K562 (cell line): ENCODE data around the gene RERE. TPM values are rescaled to one million over a fixed set of nuclear protein-coding genes. Genes with fewer than 3 reads are reported as not detected.

ENCODE experiments used
- ATAC-seq: fragments of 200-7000 bp; cut with Tn5 transposase; 3 replicates; pipeline ENCODE4 v1.9.1; 2020; ENCODE audit warnings: moderate library complexity
- BruUV-seq: library from RNA; stranded (reverse); fragments of 400-500 nt; replicated peaks from 2 replicates; lab custom pipeline; 2021; lab: Mats Ljungman, UMichigan
- CTCF ChIA-PET: fragments of 300-600 bp; formaldehyde crosslinking; extraction: SDS; loops from one replicate; lab custom pipeline; 2021; ENCODE audit warnings: low intra/inter-chr PET ratio; lab: Yijun Ruan, JAX
- POLR2A ChIA-PET: fragments of 300-600, 350-650 bp; sonication (Branson Sonifier 250); formaldehyde crosslinking; extraction: SDS; loops from one replicate; lab custom pipeline; 2021; ENCODE audit warnings: antibody characterized with exemption, inconsistent platforms; lab: Yijun Ruan, JAX
- DNase-seq, 4 experiments: peaks; one replicate each; pipeline versions ENCODE4 v3.0.0 to v3.0.0-alpha.2; 2011 to 2018; ENCODE audit warnings: low spot score in 3 of 4, mixed read lengths in 3 of 4; ENCODE audit errors: extremely low read depth in 1 of 4
- FAIRE-seq: peaks from 2 replicates; lab custom pipeline; 2011; peaks lifted over from hg19 to GRCh38; lab: Jason Lieb, UNC
- H2AFZ ChIP-seq: 2 replicates; pipeline ENCODE4 v1.6.0; 2011; ENCODE audit warnings: low read depth, low read length, control low read depth, inconsistent platforms
- H3K27ac ChIP-seq: fragments of 200-600 bp; 3 replicates; pipeline ENCODE4 v1.8.0; 2011; ENCODE audit warnings: low read depth, mild to moderate bottlenecking, control low read depth, inconsistent platforms, low read length, moderate library complexity, mixed read lengths; ENCODE audit errors: extremely low read depth
- H3K27me3 ChIP-seq, 2 experiments: fragments of 300-600 bp in 1 of 2; 2 replicates in 1 of 2; 3 replicates in 1 of 2; pipeline versions ENCODE4 v1.6.0 to v1.8.0; 2011; ENCODE audit warnings: inconsistent platforms in 2 of 2, low read length in 2 of 2, mild to moderate bottlenecking in 1 of 2, mixed read lengths in 1 of 2, moderate library complexity in 1 of 2; ENCODE audit not compliant: control insufficient read depth in 2 of 2, insufficient read depth in 2 of 2
- H3K36me3 ChIP-seq: fragments of 300-600 bp; 3 replicates; pipeline ENCODE4 v1.8.0; 2011; ENCODE audit warnings: mild to moderate bottlenecking, low read length, inconsistent platforms; ENCODE audit not compliant: control insufficient read depth, insufficient read depth
- H3K4me1 ChIP-seq, 2 experiments: fragments of 200-600 bp in 1 of 2; replicated peaks in 1 of 2; 2 replicates in 1 of 2; 3 replicates in 1 of 2; pipeline versions ENCODE4 v1.5.1 to v1.8.0; 2011; ENCODE audit warnings: inconsistent platforms in 2 of 2, low read length in 2 of 2, mild to moderate bottlenecking in 1 of 2, mixed read lengths in 1 of 2, moderate library complexity in 1 of 2; ENCODE audit not compliant: control insufficient read depth in 2 of 2, insufficient read depth in 2 of 2
- H3K4me2 ChIP-seq: 2 replicates; pipeline ENCODE4 v1.6.1; 2011; ENCODE audit warnings: low read length, control low read depth, inconsistent platforms, mixed read lengths; ENCODE audit not compliant: insufficient read depth
- H3K4me3 ChIP-seq: fragments of 200-600 bp; sonication (generic), shearing (Covaris generic); 2 replicates; pipeline ENCODE4 v1.5.1; 2016; ENCODE audit warnings: control low read depth, inconsistent platforms
- H3K79me2 ChIP-seq: fragments of 200-600 bp; 3 replicates; pipeline ENCODE4 v1.8.0; 2011; ENCODE audit warnings: low read length, inconsistent platforms; ENCODE audit not compliant: control insufficient read depth, insufficient read depth
- H3K9ac ChIP-seq, 2 experiments: 2 replicates each; pipeline versions ENCODE4 v1.6.0 to v1.6.1; 2011; ENCODE audit warnings: low read depth in 2 of 2, low read length in 2 of 2, control low read depth in 1 of 2, inconsistent platforms in 1 of 2, mild to moderate bottlenecking in 1 of 2, mixed read lengths in 1 of 2; ENCODE audit not compliant: insufficient read depth in 1 of 2
- H3K9me1 ChIP-seq: one replicate; pipeline ENCODE4 v1.6.0; 2011; ENCODE audit warnings: inconsistent platforms, mild to moderate bottlenecking, low read length, moderate library complexity; ENCODE audit not compliant: control insufficient read depth, insufficient read depth
- H3K9me3 ChIP-seq: replicated peaks from 2 replicates; pipeline ENCODE4 v1.5.1; 2011; ENCODE audit warnings: low read depth, low read length, inconsistent platforms; ENCODE audit not compliant: control insufficient read depth, insufficient read depth
- H4K20me1 ChIP-seq: replicated peaks from 2 replicates; pipeline ENCODE4 v1.6.1; 2011; ENCODE audit warnings: low read length, inconsistent platforms, mixed read lengths; ENCODE audit not compliant: control insufficient read depth, insufficient read depth
- NFRKB ChIP-seq: fragments of 450-650 bp; IDR thresholded peaks from 2 replicates; pipeline ENCODE4 v1.6.1; 2016; ENCODE audit warnings: low read depth
- POLR2G ChIP-seq: fragments of 200-400 bp; formaldehyde crosslinking; IDR thresholded peaks from 2 replicates; pipeline ENCODE4 v1.6.1; 2017; ENCODE audit warnings: low read depth, mild to moderate bottlenecking, antibody characterized with exemption, low read length, moderate library complexity
- RBM22 ChIP-seq: fragments of 200-400 bp; formaldehyde crosslinking; IDR thresholded peaks from 2 replicates; pipeline ENCODE4 v1.6.1; 2018; ENCODE audit warnings: low read length, low read depth; ENCODE audit not compliant: poor library complexity, severe bottlenecking
- RNF2 ChIP-seq: sonication (generic); IDR thresholded peaks from 2 replicates; pipeline ENCODE4 v1.6.1; 2016
- XRCC5 ChIP-seq: fragments of 200-400 bp; formaldehyde crosslinking; IDR thresholded peaks from 2 replicates; pipeline ENCODE4 v1.6.1; 2017; ENCODE audit warnings: low read depth, mild to moderate bottlenecking, low read length
- WGBS: fragments of 100-300 bp; shearing (Covaris generic); methylation state at CpG from one replicate; pipeline ENCODE4 v1.1.6; 2016; ENCODE audit warnings: low coverage, mixed read lengths; ENCODE audit not compliant: insufficient coverage; ENCODE audit errors: missing lambda C conversion rate; 5-methylcytosine and 5-hydroxymethylcytosine counted together
- in situ Hi-C: fragments of 300-500 bp; cut with MboI; formaldehyde crosslinking; loops from 4 replicates; pipeline ENCODE4 v1.15.0; 2018; ENCODE audit warnings: inconsistent platforms, mixed read lengths
- intact Hi-C: fragments of 100-400 bp; cut with micrococcal nuclease; formaldehyde crosslinking; loops from 2 replicates; pipeline ENCODE4 v1.14.2; 2022
- polyA plus RNA-seq, 8 experiments: library from polyadenylated mRNA; depleted of rRNA in 4 of 8; stranded (reverse) in 5 of 8; unstranded in 3 of 8; fragments of >200 nt; fragmentation: Nextera tagmentation in 2 of 8; fragmentation: Illumina TruSeq in 1 of 8; extraction: Ambion mirVana in 2 of 8; extraction: Trizol in 1 of 8; gene quantifications; 2 replicates each; pipeline versions ENCODE4 v1.2.1 to v1.2.3, GENCODE V29; 2011 to 2014; ENCODE audit warnings: inconsistent platforms in 1 of 8, missing spikeins in 1 of 8
- total RNA-seq, 7 experiments: library from RNA; depleted of rRNA in 6 of 7; stranded (reverse); fragments of >200 nt in 6 of 7; fragmentation: Illumina TruSeq in 2 of 7; extraction: Trizol in 2 of 7; gene quantifications; 2 replicates each; pipeline versions ENCODE4 v1.2.1 to v1.2.3, GENCODE V29; 2011 to 2021; ENCODE audit warnings: low replicate concordance in 1 of 7

The RERE gene
- total and polyA plus RNA-seq, 9 of the 15 experiments (the other 6 are each of a cell fraction or from before 2014, with no cell fraction given): 3.0 to 51.5 (median 13.4) TPM

DNA sequence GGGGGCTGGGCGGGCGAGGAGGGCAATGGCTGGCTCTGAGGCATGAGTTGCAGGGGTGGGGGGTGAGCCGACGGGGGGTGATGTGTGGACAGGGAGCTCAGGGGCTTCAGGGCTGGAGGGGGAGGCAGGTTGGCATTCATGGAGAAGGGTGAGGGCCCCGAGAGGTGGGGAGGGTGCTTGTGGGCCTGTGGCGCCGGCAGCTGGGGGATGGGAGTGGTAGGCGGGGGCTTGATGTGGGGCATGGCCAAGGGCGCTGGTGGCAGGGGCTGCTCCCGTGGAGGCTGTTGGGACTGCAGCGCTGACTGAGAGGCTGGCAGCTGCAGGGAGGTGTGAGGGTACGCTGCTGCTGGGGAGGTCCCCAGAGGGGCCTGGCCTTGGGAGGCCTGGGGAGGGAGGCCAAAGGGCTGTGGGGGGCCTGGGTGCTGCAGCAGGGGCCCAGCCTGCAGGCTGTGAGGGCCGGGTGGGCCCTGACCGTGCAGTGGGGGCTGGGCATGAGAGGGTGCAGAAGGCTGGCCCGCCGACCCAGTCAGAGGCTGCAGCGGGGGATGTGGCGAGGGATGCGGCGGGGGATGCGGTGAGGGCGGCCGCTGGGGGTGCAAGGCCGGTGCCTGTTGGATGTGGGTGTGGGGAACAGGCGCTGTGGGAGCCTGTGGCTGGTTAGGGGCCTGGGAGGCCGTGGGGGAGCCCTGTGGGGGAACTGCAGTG lies 456.8 kb downstream of the RERE start:
- Histone ChIP-seq H2AFZ (no peak overlapping the region), H3K27me3 (no peaks in the 10 kb centered on the region; a peak in 1 of 5 replicates), H3K9ac (no peak overlapping the region; a peak in 1 of 4 replicates), H4K20me1 (no peaks in the 10 kb centered on the region), H3K36me3 (peaks cover 76% of the 10 kb centered on the region; the same call in 2 of the 3 replicates), H3K27ac (no peak overlapping the region), H3K4me1 (peaks cover 0 to 26% of the 10 kb centered on the region in 2 experiments; a peak in 1 of 5 replicates), H3K9me3 (no peaks in the 10 kb centered on the region), H3K4me2 (no peak overlapping the region), H3K79me2 (no peaks in the 10 kb centered on the region), H3K4me3 (no peak overlapping the region), H3K9me1 (no peaks in the 10 kb centered on the region)
- FAIRE-seq: no peak
- ChIA-PET POLR2A (interaction anchor here (0.6 kb wide), 1 partner anchor 399 kb away, joined by 4 read pairs; no protein-coding TSS in a partner anchor), CTCF (no interaction called here)
- intact Hi-C loops: no loop called here
- no peak for DNase-seq
- ATAC-seq: no peak
- TF ChIP-seq RNF2 (no peak), RBM22 (peak; percentile 93)
- in situ Hi-C loops: no loop called here
- whole genome bisulfite sequencing: 95% methylated on average over 15 of the region's 26 CpGs
- no TSS peak for BruUV-seq

DNA sequence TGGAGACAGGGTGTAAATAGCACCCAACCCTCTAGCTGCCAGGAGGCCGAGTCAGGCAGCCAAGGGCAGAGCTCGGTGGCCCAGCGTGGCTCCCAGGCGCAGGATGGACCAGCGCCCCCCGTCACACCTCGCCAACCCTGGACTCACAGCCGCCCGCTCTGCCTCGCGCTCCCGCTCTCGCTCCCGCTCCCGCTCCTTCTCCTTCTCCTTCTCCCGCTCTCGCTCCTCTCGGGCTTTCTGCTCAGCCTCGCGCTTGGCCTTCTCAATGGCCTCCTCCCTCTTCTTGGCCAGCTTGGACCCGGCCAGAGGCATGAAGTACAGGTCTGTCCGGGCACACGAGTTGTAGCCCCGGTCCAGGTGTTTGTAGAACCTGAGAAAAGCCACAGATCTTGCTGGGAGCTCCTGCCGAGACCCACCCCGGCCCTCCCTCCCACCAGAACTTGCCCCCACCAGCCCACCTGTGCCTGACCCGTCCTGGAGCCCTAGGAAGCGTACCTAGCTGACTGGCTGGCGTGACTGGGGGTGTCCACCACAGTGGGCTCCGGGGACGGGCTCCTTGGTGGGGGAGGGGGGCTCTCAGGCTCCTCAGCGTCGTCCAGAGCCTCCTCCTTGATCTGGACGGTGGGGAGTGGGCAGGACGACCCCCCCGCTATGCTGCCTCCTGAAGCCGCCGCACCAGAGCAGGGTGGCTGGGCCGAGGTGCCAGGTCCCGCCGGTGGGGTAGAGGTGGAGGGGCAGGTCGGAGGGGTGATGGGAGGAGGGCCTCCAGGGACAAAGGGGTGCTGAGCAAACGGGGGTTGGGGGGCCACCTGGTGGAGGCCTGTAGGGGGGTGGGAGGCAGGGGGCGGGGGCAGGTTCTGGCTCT lies 457.6 kb downstream of the RERE start:
- no peak overlapping the region for H3K4me2 ChIP-seq
- no peaks in the 10 kb centered on the region; a peak in 1 of 5 replicates for H3K27me3 ChIP-seq
- ATAC-seq: no peak
- H3K4me1 ChIP-seq: peaks cover 0 to 21% of the 10 kb centered on the region in 2 experiments; a peak in 1 of 5 replicates
- CTCF ChIA-PET: no interaction called here
- in situ Hi-C loops: no loop called here
- H4K20me1 ChIP-seq: no peaks in the 10 kb centered on the region
- FAIRE-seq: no peak
- BruUV-seq: no TSS peak
- H3K4me3 ChIP-seq: no peak overlapping the region
- peak overlapping the region in 1 of 2 experiments; percentile 52; a peak in 2 of 4 replicates for H3K9ac ChIP-seq
- no peak overlapping the region for H3K27ac ChIP-seq
- no peaks in the 10 kb centered on the region for H3K9me3 ChIP-seq
- H3K79me2 ChIP-seq: no peaks in the 10 kb centered on the region
- 0 out of 2 replicates have a peak, but pooled peaks have one; percentile 38 for TF ChIP-seq POLR2G
- TF ChIP-seq XRCC5: no peak
- peak; percentile 87 for TF ChIP-seq RBM22
- TF ChIP-seq NFRKB: no peak
- H3K9me1 ChIP-seq: no peaks in the 10 kb centered on the region
- peaks cover 80% of the 10 kb centered on the region; the same call in 2 of the 3 replicates for H3K36me3 ChIP-seq
- WGBS: 97% methylated on average over 29 of the region's 44 CpGs
- no peak for DNase-seq
- intact Hi-C loops: no loop called here
- POLR2A ChIA-PET: no interaction called here
- no peak overlapping the region for H2AFZ ChIP-seq
